Measurements from ENCODE around the gene FHL3. TPM values are rescaled to one million over a fixed set of nuclear protein-coding genes. Genes with fewer than 3 reads are reported as not detected.

The FHL3 gene
- total and polyA plus RNA-seq, 2 donors (not counting 1 experiment from before 2014, with no cell fraction given), result 0.15 to 2.2 TPM

- ATAC-seq (ENCODE audit: low read depth), result peak; percentile 89
- Histone ChIP-seq H4K20me1 (ENCODE audit: control insufficient read depth, insufficient read depth, low read length, poor library complexity, severe bottlenecking) (no peaks in the 10 kb centered on the region), H3K4me3 (ENCODE audit: control extremely low read depth in 1 of 5, extremely low read depth in 1 of 5, insufficient read depth in 1 of 5, low read depth in 2 of 5, low read length in 4 of 5) (peak overlapping the region in 4 of 5 experiments; percentile 43 to 68 (median 60)), H3K36me3 (replicated peaks in 1 of 2; ENCODE audit: control extremely low read depth in 1 of 2, control insufficient read depth in 1 of 2, extremely low read depth in 1 of 2, insufficient read depth in 2 of 2, low read length in 1 of 2) (no peaks in the 10 kb centered on the region), H3K9ac (ENCODE audit: low read length) (peak overlapping the region; percentile 64), H3K9me3 (ENCODE audit: control extremely low read depth in 1 of 3, control insufficient read depth in 2 of 3, insufficient read depth in 1 of 3, low read length in 2 of 3) (peaks cover 0 to 19% (median 0%) of the 10 kb centered on the region in 3 donors), H3K4me1 (ENCODE audit: control insufficient read depth in 2 of 2, insufficient read depth in 2 of 2, low read length in 2 of 2) (peaks cover 24% of the 10 kb centered on the region in 2 donors), H2AFZ (ENCODE audit: insufficient read depth, low read depth, low read length, poor library complexity, severe bottlenecking) (peak overlapping the region; percentile 79), H3K4me2 (replicated peaks; ENCODE audit: low read depth, low read length, poor library complexity, severe bottlenecking) (peak overlapping the region; percentile 97), H3K27ac (ENCODE audit: low read length in 2 of 2) (no peak overlapping the region), H3K27me3 (replicated peaks in 1 of 4; ENCODE audit: control extremely low read depth in 1 of 4, control insufficient read depth in 3 of 4, insufficient read depth in 4 of 4, low read length in 3 of 4) (peaks cover 0 to 44% (median 30%) of the 10 kb centered on the region in 4 experiments), H3K79me2 (ENCODE audit: control insufficient read depth, insufficient read depth, low read length) (no peaks in the 10 kb centered on the region)
- peak; percentile 86 for DNase-seq
- TF ChIP-seq EZH2 (IDR thresholded peaks at IDR 0.05; ENCODE audit: borderline replicate concordance, insufficient read depth, low read depth, low read length, poor library complexity, severe bottlenecking) (no peak), CTCF (IDR thresholded peaks at IDR 0.05) (no peak)
- Mint-ChIP-seq H3K4me1 (peaks cover 22% of the 10 kb centered on the region), H3K27ac (peak overlapping the region; percentile 53), H3K27me3 (peaks cover 24% of the 10 kb centered on the region), H3K4me3 (peak overlapping the region; percentile 90), H3K9me3 (ENCODE audit: insufficient read depth) (no peaks in the 10 kb centered on the region)
- intact Hi-C loops (cut with micrococcal nuclease), result loop anchor here (2.0 to 5.0 kb wide), 4 partner anchors 34 to 1445 kb away; partner anchors contain the start of genes BMP8A and UTP11
- POLR2A ChIA-PET, result interaction anchor here (0.7 kb wide), 1 partner anchor 429 kb away, joined by 5 read pairs; no protein-coding TSS in a partner anchor
- CTCF ChIA-PET, result interaction anchor here (1.0 to 1.3 kb wide), 5 partner anchors 10 to 463 kb away, joined by 3 read pairs; no protein-coding TSS in a partner anchor
- WGBS (ENCODE audit: insufficient coverage), result under 1% methylated on average over 98 of the region's 99 CpGs
Observed at GRCh38 chr1:38046884-38047602, 41.7 kb upstream of the FHL3 start.
